Activated T-cell treated with anti-CD3 and anti-CD28 coated beads, Interleukin-2, amount 50 U/mL, for 4 hours (primary cell): ENCODE results near the gene RELCH. TPM values are rescaled to one million over a fixed set of nuclear protein-coding genes. Genes with fewer than 3 reads are reported as not detected.
A peak's percentile ranks its signal among the peaks of the same experiment; 100 is the strongest.
"Not testable (repeated sequence)": the region's sequence is repeated elsewhere in the genome, so short reads cannot be mapped to it uniquely, and the experiment has no call there.

ENCODE experiments used
- ATAC-seq, 2 donors: fragments of 200-7000 bp; cut with Tn5 transposase; one replicate each; pipeline ENCODE4 v1.10.0; 2021
- DNase-seq: peaks from one replicate; pipeline ENCODE4 v3.0.0-alpha.2; 2020
- H3K27me3 Mint-ChIP-seq: one replicate; pipeline ENCODE4 v1.8.0; 2021; ENCODE audit warnings: low read depth, mixed read lengths
- H3K36me3 Mint-ChIP-seq: one replicate; pipeline ENCODE4 v1.8.0; 2022; ENCODE audit warnings: mixed read lengths; ENCODE audit not compliant: insufficient read depth
- H3K4me1 Mint-ChIP-seq: one replicate; pipeline ENCODE4 v1.8.0; 2021; ENCODE audit warnings: low read depth, mixed read lengths
- H3K4me3 Mint-ChIP-seq: one replicate; pipeline ENCODE4 v1.8.0; 2021; ENCODE audit warnings: mild to moderate bottlenecking, moderate library complexity, mixed read lengths
- H3K9me3 Mint-ChIP-seq: one replicate; pipeline ENCODE4 v1.8.0; 2021; ENCODE audit warnings: mixed read lengths
- total RNA-seq, 3 donors: library from RNA; stranded (reverse); gene quantifications; one replicate each; pipeline ENCODE4 v1.2.1, GENCODE V29; 2021

RELCH gene, protein sequence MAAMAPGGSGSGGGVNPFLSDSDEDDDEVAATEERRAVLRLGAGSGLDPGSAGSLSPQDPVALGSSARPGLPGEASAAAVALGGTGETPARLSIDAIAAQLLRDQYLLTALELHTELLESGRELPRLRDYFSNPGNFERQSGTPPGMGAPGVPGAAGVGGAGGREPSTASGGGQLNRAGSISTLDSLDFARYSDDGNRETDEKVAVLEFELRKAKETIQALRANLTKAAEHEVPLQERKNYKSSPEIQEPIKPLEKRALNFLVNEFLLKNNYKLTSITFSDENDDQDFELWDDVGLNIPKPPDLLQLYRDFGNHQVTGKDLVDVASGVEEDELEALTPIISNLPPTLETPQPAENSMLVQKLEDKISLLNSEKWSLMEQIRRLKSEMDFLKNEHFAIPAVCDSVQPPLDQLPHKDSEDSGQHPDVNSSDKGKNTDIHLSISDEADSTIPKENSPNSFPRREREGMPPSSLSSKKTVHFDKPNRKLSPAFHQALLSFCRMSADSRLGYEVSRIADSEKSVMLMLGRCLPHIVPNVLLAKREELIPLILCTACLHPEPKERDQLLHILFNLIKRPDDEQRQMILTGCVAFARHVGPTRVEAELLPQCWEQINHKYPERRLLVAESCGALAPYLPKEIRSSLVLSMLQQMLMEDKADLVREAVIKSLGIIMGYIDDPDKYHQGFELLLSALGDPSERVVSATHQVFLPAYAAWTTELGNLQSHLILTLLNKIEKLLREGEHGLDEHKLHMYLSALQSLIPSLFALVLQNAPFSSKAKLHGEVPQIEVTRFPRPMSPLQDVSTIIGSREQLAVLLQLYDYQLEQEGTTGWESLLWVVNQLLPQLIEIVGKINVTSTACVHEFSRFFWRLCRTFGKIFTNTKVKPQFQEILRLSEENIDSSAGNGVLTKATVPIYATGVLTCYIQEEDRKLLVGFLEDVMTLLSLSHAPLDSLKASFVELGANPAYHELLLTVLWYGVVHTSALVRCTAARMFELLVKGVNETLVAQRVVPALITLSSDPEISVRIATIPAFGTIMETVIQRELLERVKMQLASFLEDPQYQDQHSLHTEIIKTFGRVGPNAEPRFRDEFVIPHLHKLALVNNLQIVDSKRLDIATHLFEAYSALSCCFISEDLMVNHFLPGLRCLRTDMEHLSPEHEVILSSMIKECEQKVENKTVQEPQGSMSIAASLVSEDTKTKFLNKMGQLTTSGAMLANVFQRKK
- total RNA-seq, result 10 to 100 TPM; 14.6 to 20.2 (median 18.8) TPM

DNA sequence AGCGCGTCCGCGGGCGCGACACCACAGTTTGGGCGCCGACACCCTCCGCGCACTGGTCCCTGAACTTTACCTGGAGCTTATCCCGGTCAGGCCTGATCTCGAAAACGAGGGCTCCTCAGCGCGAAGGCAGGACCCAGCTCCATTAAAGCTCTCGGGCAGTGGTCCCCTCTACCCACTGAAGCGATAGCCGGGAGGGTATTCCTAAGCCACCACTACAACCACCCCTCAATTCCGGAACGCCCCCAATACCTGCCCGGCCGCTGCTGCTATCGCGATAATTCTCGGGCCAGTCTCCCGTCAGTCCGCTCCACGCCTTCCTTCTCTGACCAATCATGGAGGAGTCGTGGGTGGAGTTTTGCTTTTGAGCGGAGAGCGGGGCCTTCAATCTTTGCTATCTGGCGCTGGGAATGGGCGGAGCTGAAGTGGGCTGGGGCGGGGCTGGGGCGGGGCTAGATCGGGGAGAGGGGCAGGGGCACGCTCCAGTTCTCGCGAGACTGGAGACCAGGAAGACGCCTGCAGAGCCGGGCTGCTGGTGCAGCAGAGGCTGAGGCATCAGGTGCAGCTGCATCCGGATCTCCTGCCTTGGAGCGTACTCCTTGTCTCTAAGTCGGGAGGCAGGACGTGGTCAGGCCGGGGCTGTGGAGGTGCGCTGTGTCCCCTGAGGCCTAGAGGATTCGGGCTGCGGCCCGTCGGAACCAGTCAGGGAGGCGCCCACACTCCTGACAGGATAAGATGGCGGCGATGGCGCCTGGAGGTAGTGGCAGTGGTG lies at the start of gene RELCH, which contains the start of gene PIGN:
Gene RELCH, plus strand, starts transcription at position 482 of the 769 bp plus-strand sequence. Its CDS starts 251 bp downstream, at position 733.
Gene PIGN, minus strand, starts transcription at position 283 of the 769 bp plus-strand sequence. CDS start 25,703 bp downstream, outside the sequence.
- Mint-ChIP-seq H3K4me1 (peaks cover 52% of the 10 kb centered on the region), H3K4me3 (peak within 1 kb of the TSS; percentile 97), H3K36me3 (peaks cover 13% of the 10 kb centered on the region), H3K27me3 (no peaks in the 10 kb centered on the region), H3K9me3 (no peaks in the 10 kb centered on the region)
- ATAC-seq (peak; percentile 92 to 94), DNase-seq (peak; percentile 91)

DNA sequence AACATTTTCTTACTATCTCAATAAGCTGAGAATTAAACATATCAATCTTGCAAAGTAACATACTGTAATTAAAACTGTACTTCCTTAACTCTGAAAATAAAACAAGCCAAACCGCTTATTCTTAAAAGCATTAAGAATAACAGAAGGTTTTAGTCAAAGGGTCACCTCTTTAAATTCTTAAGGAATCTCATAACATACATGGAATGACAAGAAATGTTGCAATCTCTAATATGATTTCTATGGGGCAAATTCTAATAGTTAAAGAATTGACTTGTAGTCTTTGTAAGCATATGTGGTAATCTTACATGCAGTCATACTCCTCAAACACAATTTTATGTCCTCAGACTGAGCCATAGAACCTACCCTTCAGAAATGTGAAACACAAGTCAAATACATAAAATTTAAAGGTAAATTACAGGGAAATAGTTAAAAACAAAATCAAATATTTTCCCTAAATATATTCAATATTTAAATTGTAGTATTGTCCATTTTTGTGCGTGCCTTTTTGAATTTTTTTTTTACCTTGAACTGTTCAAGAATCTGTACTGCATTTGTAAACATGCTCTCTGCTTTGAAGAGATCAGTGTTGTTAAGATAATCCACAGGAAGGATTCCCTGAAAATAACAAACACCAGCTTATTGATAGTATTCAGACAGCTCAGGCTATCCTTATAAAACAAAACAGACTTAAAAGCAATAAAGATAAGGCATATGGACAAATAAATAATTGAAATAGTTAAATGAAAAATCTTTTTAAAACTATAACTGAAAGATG lies 48.4 kb upstream of the RELCH start:
- peaks cover 15% of the 10 kb centered on the region for H3K36me3 Mint-ChIP-seq
- H3K27me3 Mint-ChIP-seq, result no peaks in the 10 kb centered on the region
- ATAC-seq, result no peak

GRCh38 chr18:62140259-62140658 lies 46.8 kb upstream of the RELCH start:
- Mint-ChIP-seq H3K4me1 (no peaks in the 10 kb centered on the region), H3K4me3 (no peak overlapping the region), H3K9me3 (no peaks in the 10 kb centered on the region), H3K27me3 (no peaks in the 10 kb centered on the region), H3K36me3 (peaks cover 15% of the 10 kb centered on the region)
- no peak for DNase-seq
- ATAC-seq, result no peak

More for the DNA sequence above, 48.4 kb upstream of the RELCH start:
- no peaks in the 10 kb centered on the region for H3K4me1 Mint-ChIP-seq
- no peaks in the 10 kb centered on the region for H3K9me3 Mint-ChIP-seq
- no peak overlapping the region for H3K4me3 Mint-ChIP-seq
- no peak for DNase-seq

DNA sequence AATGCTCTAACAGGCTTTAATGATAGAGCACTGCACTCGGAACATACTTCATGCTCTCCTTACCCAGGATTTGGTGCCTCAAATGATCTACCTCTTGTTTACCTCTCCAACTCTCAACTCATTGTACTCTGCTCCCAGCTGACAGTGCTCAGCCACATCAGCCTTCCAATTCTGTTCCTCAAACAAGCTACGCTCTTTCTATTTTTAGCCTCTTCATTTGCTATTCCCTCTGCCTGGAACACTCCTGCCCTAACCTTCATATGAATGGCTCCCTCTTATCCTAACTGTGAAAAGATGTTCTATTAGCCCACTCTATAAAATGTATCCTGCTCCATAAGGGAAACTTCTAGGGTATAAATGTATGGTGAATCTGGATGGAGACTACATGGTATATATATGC lies 42.7 kb upstream of the RELCH start:
- H3K4me3 Mint-ChIP-seq, result no peak overlapping the region

GRCh38 chr18:62151068-62151771 lies 35.8 kb upstream of the RELCH start:
- Mint-ChIP-seq H3K27me3 (no peaks in the 10 kb centered on the region), H3K4me3 (no peak overlapping the region), H3K4me1 (no peaks in the 10 kb centered on the region), H3K9me3 (no peaks in the 10 kb centered on the region), H3K36me3 (peaks cover 10% of the 10 kb centered on the region)
- DNase-seq (no peak), ATAC-seq (no peak)

More for the DNA sequence above, 42.7 kb upstream of the RELCH start:
- H3K36me3 Mint-ChIP-seq, result peaks cover 7% of the 10 kb centered on the region
- DNase-seq, result no peak
- H3K9me3 Mint-ChIP-seq, result no peaks in the 10 kb centered on the region
- no peaks in the 10 kb centered on the region for H3K4me1 Mint-ChIP-seq
- no peak for ATAC-seq
- H3K27me3 Mint-ChIP-seq, result no peaks in the 10 kb centered on the region

GRCh38 chr18:62152844-62153243 lies 34.2 kb upstream of the RELCH start:
- Mint-ChIP-seq H3K4me3 (no peak overlapping the region), H3K4me1 (no peaks in the 10 kb centered on the region), H3K9me3 (no peaks in the 10 kb centered on the region), H3K36me3 (peaks cover 15% of the 10 kb centered on the region), H3K27me3 (no peaks in the 10 kb centered on the region)
- DNase-seq (no peak), ATAC-seq (no peak)

DNA sequence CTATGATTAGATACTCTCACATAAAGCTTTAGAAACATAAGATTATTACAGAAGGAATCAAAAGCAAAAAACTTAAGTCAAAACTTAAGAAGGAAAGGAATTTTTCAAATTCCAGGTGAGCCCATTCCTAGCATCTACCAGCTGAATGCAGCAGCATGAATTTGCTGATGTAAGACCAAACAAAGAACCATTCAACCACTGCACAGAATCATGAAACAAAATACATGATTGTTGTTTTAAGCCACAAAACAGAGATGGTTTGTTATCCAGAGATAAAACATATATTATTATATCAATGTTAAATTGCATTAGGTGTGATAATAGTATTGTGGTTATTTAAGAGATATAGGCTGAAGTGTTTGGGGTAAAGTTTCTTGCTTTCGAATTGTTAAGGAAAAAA lies 29.2 kb upstream of the RELCH start:
- Mint-ChIP-seq H3K36me3 (peaks cover 31% of the 10 kb centered on the region), H3K27me3 (no peaks in the 10 kb centered on the region), H3K4me3 (no peak overlapping the region), H3K4me1 (no peaks in the 10 kb centered on the region), H3K9me3 (no peaks in the 10 kb centered on the region)
- DNase-seq (no peak), ATAC-seq (no peak)

GRCh38 chr18:62164310-62164709 lies 22.7 kb upstream of the RELCH start:
- H3K27me3 Mint-ChIP-seq, result no peaks in the 10 kb centered on the region
- H3K9me3 Mint-ChIP-seq, result peaks cover 19% of the 10 kb centered on the region
- peaks cover 34% of the 10 kb centered on the region for H3K36me3 Mint-ChIP-seq
- peaks cover 7% of the 10 kb centered on the region for H3K4me1 Mint-ChIP-seq
- no peak for DNase-seq
- no peak for ATAC-seq
- H3K4me3 Mint-ChIP-seq, result no peak overlapping the region

- no peak for DNase-seq
- no peak for ATAC-seq
- peaks cover 19% of the 10 kb centered on the region for H3K9me3 Mint-ChIP-seq
- H3K27me3 Mint-ChIP-seq, result no peaks in the 10 kb centered on the region
- H3K4me1 Mint-ChIP-seq, result peaks cover 7% of the 10 kb centered on the region
- H3K36me3 Mint-ChIP-seq, result peaks cover 30% of the 10 kb centered on the region
- no peak overlapping the region for H3K4me3 Mint-ChIP-seq
Observed at GRCh38 chr18:62164855-62165487, 22.1 kb upstream of the RELCH start.

DNA sequence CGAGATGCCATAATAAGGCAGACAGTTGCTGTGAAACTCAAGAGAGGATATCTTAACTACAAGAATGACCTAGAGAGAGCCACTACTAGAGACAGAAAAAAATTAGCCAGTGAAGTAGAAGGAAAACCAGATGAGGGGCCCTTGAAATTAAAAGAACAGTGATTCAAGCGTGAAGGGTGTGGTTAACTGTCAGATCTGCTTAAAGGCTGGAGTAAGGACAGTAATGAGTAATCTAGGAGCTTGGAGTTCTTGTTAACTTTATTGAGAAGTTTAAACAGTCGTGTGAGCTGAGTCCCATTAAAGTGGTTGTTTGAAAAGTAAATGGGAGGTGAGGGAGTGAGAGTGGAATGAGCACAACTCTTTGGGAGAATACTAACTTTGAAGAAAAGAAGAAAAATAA lies 21.5 kb upstream of the RELCH start:
- Mint-ChIP-seq H3K27me3 (no peaks in the 10 kb centered on the region), H3K4me1 (peaks cover 7% of the 10 kb centered on the region), H3K4me3 (no peak overlapping the region), H3K9me3 (peaks cover 19% of the 10 kb centered on the region), H3K36me3 (peaks cover 30% of the 10 kb centered on the region)
- DNase-seq, result no peak
- no peak for ATAC-seq

- not testable (repeated sequence) for H3K4me3 Mint-ChIP-seq
Observed at GRCh38 chr18:62166524-62166923, 20.5 kb upstream of the RELCH start.

GRCh38 chr18:62170857-62171256 lies 16.2 kb upstream of the RELCH start:
- H3K9me3 Mint-ChIP-seq, result peaks cover 4% of the 10 kb centered on the region
- ATAC-seq, result no peak
- no peaks in the 10 kb centered on the region for H3K4me1 Mint-ChIP-seq
- no peak for DNase-seq
- peaks cover 10% of the 10 kb centered on the region for H3K36me3 Mint-ChIP-seq
- no peak overlapping the region for H3K4me3 Mint-ChIP-seq
- no peaks in the 10 kb centered on the region for H3K27me3 Mint-ChIP-seq

More at GRCh38 chr18:62166524-62166923, 20.5 kb upstream of the RELCH start:
- H3K27me3 Mint-ChIP-seq, ATAC-seq, H3K4me1 Mint-ChIP-seq, DNase-seq: not testable (repeated sequence)
- Mint-ChIP-seq H3K9me3 (peaks cover 19% of the 10 kb centered on the region), H3K36me3 (peaks cover 26% of the 10 kb centered on the region)
